Measurements from ENCODE around the gene EXOC5. TPM values are rescaled to one million over a fixed set of nuclear protein-coding genes. Genes with fewer than 3 reads are reported as not detected.
"Not testable (repeated sequence)": the region's sequence is repeated elsewhere in the genome, so short reads cannot be mapped to it uniquely, and the experiment has no call there.

Gene EXOC5
- total RNA-seq, 6 donors from 2014 or later = 21.4 to 63.2 (median 48.0) TPM

DNA sequence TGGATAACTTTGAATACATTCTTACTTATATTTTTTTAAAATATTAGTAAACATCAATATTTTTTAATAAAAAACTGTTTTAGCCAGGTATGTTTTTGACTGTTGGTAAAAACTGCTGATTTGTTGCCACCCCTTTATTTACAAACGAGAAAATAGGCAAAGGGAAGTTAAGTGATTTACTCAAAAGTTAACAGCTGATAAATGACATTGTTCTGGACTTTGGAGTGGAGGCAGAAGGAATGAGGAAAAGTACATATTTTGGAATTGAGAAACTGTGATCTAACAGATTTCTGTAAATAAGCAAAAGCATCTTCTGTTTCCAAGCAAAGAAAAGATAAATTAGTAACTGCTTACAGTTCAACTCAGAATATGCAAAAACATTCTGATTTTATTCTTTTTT lies 4.5 kb upstream of the EXOC5 start:
- H3K27ac ChIP-seq = no peak overlapping the region
- no peaks in the 10 kb centered on the region for H3K27me3 ChIP-seq
- H3K4me3 ChIP-seq = no peak overlapping the region
- H3K36me3 ChIP-seq = peaks cover 0 to 30% (median 7%) of the 10 kb centered on the region in 4 donors
- 76 to 81% methylated on average over 1 of the region's 1 CpG for WGBS, 2 donors
- peaks cover 15 to 25% (median 19%) of the 10 kb centered on the region in 4 donors for H3K4me1 ChIP-seq
- no peaks in the 10 kb centered on the region for H3K9me3 ChIP-seq
- DNase-seq (no peak), ATAC-seq (ENCODE audit: low FRiP score in 2 of 2) (no peak)
- TF ChIP-seq POLR2A (IDR thresholded peaks at IDR 0.05) = no peak
- TF ChIP-seq, protein P1, sequence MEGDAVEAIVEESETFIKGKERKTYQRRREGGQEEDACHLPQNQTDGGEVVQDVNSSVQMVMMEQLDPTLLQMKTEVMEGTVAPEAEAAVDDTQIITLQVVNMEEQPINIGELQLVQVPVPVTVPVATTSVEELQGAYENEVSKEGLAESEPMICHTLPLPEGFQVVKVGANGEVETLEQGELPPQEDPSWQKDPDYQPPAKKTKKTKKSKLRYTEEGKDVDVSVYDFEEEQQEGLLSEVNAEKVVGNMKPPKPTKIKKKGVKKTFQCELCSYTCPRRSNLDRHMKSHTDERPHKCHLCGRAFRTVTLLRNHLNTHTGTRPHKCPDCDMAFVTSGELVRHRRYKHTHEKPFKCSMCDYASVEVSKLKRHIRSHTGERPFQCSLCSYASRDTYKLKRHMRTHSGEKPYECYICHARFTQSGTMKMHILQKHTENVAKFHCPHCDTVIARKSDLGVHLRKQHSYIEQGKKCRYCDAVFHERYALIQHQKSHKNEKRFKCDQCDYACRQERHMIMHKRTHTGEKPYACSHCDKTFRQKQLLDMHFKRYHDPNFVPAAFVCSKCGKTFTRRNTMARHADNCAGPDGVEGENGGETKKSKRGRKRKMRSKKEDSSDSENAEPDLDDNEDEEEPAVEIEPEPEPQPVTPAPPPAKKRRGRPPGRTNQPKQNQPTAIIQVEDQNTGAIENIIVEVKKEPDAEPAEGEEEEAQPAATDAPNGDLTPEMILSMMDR (IDR thresholded peaks at IDR 0.05) = no peak
- TF ChIP-seq EP300 (IDR thresholded peaks at IDR 0.05) = no peak
- no peak for TF ChIP-seq POLR2AphosphoS5 (IDR thresholded peaks at IDR 0.05)

DNA sequence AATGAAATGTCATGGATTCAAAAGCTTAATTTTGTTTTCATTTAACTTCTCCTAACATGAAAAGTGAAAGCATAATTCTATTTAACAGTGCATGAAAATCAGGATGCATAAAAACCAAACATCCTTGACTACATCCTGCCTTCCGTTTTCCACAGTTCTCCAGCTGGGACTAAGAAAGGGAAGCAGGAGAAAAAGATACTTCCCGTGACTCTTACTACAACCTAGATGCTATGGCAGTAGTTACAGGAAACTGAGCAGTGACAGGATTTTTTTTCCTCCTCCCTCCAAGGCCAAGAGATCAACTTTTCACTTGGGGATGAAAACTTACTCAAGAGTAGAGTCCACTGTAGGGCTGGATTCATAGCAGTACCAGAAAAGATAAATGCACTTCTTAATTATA lies 2.6 kb downstream of the EXOC5 start:
- ATAC-seq (ENCODE audit: low FRiP score in 2 of 2) (no peak), DNase-seq (no peak)
- WGBS, 2 donors = 20 to 21% methylated on average over 2 of the region's 2 CpGs
- H3K27me3 ChIP-seq = no peaks in the 10 kb centered on the region
- H3K4me3 ChIP-seq = no peak overlapping the region
- H3K9me3 ChIP-seq = no peaks in the 10 kb centered on the region
- peaks cover 23 to 43% (median 33%) of the 10 kb centered on the region in 4 donors for H3K4me1 ChIP-seq
- peak overlapping the region; percentile 2 to 96 (median 36) for H3K27ac ChIP-seq
- no peak for TF ChIP-seq POLR2AphosphoS5 (IDR thresholded peaks at IDR 0.05)
- TF ChIP-seq POLR2A (IDR thresholded peaks at IDR 0.05) = no peak
- no peak for TF ChIP-seq EP300 (IDR thresholded peaks at IDR 0.05)
- TF ChIP-seq, protein P1 (IDR thresholded peaks at IDR 0.05) = no peak
- no peaks in the 10 kb centered on the region for H3K36me3 ChIP-seq

DNA sequence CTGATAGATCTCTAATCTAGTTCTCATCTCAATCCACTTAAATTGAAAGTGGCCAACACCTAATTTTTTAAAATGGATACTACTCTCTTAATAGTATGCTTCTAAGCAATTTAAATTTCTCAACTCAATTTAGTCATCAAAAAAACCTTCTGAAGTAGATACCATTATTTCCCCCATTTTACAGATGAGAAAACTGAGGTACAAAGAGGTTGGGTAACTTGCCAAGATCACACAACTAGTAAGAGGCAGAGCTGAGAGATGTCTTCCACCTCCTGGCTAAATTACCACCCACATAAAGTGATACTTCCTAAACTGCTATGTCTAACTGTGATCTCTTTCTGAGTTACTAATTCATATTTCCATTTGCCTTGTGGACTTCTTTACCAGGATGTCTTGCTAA lies 6.6 kb downstream of the EXOC5 start:
- no peaks in the 10 kb centered on the region for H3K36me3 ChIP-seq
- no peak for TF ChIP-seq POLR2AphosphoS5 (IDR thresholded peaks at IDR 0.05)
- TF ChIP-seq EP300 (IDR thresholded peaks at IDR 0.05) = no peak
- TF ChIP-seq POLR2A (IDR thresholded peaks at IDR 0.05) = no peak
- TF ChIP-seq, protein P1 (IDR thresholded peaks at IDR 0.05) = no peak
- no peak overlapping the region for H3K4me3 ChIP-seq
- ATAC-seq (ENCODE audit: low FRiP score in 2 of 2) = no peak
- H3K9me3 ChIP-seq = no peaks in the 10 kb centered on the region
- H3K27me3 ChIP-seq = no peaks in the 10 kb centered on the region
- no peak overlapping the region for H3K27ac ChIP-seq
- peaks cover 10 to 19% (median 12%) of the 10 kb centered on the region in 4 donors for H3K4me1 ChIP-seq
- DNase-seq = no peak

DNA sequence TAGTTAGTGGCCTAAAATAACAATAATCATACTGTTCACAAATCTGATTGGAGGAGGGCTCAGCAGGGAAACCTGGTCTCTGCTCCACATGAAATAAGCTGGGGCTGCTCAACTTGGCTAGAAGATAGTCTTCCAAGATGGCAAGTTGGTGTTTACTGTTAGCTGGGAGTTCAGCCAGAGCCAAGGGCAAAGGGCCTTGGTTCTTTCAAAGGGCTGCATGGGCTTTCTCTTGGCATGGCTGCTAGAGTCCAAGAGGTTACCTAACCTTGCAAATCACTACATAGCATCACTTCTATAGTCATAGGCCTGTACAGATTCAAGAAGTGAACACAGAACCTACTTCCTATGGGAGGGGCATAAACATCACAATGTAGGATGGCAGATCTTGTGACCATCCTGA lies 7.1 kb downstream of the EXOC5 start:
- Histone ChIP-seq H3K27me3 (no peaks in the 10 kb centered on the region), H3K27ac (no peak overlapping the region), H3K4me3 (no peak overlapping the region), H3K36me3 (peaks cover 0 to 4% (median 0%) of the 10 kb centered on the region in 4 donors), H3K9me3 (no peaks in the 10 kb centered on the region), H3K4me1 (peaks cover 6 to 15% (median 9%) of the 10 kb centered on the region in 4 donors)
- DNase-seq (no peak), ATAC-seq (ENCODE audit: low FRiP score in 2 of 2) (no peak)
- TF ChIP-seq POLR2AphosphoS5 (IDR thresholded peaks at IDR 0.05) = no peak
- TF ChIP-seq POLR2A (IDR thresholded peaks at IDR 0.05) = no peak

DNA sequence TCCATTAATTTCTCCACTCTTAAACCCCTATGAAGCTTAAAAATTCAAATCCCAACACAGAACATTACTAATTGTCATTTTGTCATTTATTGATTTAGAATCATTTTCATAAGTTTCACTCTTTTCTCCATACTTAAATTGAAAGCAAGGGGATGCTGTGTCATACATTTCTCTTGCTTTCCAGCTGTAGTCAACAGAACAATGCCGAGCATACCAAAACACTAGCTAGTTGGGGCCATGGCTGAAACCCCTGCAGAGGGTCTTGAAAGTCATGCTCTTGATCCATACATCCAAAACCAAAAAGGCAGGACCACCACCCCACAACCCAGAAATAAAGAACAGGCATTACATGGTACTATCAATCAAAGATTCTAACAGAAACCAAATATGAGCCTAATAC lies 9.0 kb downstream of the EXOC5 start:
- no peak for ATAC-seq (ENCODE audit: low FRiP score in 2 of 2)
- H3K27me3 ChIP-seq = no peaks in the 10 kb centered on the region
- H3K9me3 ChIP-seq = no peaks in the 10 kb centered on the region
- H3K4me3 ChIP-seq = no peak overlapping the region
- no peak for DNase-seq
- no peak for TF ChIP-seq EP300 (IDR thresholded peaks at IDR 0.05)
- TF ChIP-seq, protein P1 (IDR thresholded peaks at IDR 0.05) = no peak
- no peak for TF ChIP-seq POLR2A (IDR thresholded peaks at IDR 0.05)
- no peak for TF ChIP-seq POLR2AphosphoS5 (IDR thresholded peaks at IDR 0.05)
- H3K27ac ChIP-seq = no peak overlapping the region
- peaks cover 0 to 6% (median 0%) of the 10 kb centered on the region in 4 donors for H3K4me1 ChIP-seq
- WGBS, 2 donors = 95 to 100% methylated on average over 1 of the region's 1 CpG
- peaks cover 0 to 8% (median 0%) of the 10 kb centered on the region in 4 donors for H3K36me3 ChIP-seq

DNA sequence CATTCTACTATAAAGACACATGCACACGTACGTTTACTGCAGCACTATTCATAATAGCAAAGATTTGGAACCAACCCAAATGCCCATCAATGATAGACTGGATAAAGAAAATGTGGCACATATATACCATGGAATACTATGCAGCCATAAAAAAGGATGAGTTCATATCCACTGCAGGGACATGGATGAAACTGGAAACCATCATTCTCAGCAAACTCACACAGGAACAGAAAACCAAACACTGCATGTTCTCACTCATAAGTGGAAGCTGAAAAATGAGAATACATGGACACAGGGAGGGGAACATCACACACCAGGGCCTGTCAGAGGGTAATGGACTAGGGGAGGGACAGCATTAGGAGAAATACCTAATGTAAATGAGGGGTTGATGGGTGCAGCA lies 10.5 kb downstream of the EXOC5 start:
- not testable (repeated sequence) for H3K27me3 ChIP-seq; H3K9me3 ChIP-seq; H3K36me3 ChIP-seq; H3K27ac ChIP-seq; H3K4me3 ChIP-seq; ATAC-seq (ENCODE audit: low FRiP score in 2 of 2); DNase-seq; H3K4me1 ChIP-seq
- 91 to 94% methylated on average over 2 of the region's 2 CpGs for WGBS, 2 donors

Data from upper lobe of left lung (tissue), 6 donors.